Endothelial cell (in vitro differentiated cells): ENCODE data around the gene PSMD8. TPM values are rescaled to one million over a fixed set of nuclear protein-coding genes. Genes with fewer than 3 reads are reported as not detected.
"Not testable (repeated sequence)": the region's sequence is repeated elsewhere in the genome, so short reads cannot be mapped to it uniquely, and the experiment has no call there.

Source experiments
- DNase-seq: peaks from one replicate; pipeline ENCODE4 v3.0.0; 2021; ENCODE audit warnings: low spot score
- H3K27ac Mint-ChIP-seq: one replicate; pipeline ENCODE4 v1.8.0; 2021; ENCODE audit warnings: mixed read lengths, inconsistent platforms; ENCODE audit not compliant: unreplicated experiment
- H3K27me3 Mint-ChIP-seq: one replicate; pipeline ENCODE4 v1.8.0; 2021; ENCODE audit warnings: mild to moderate bottlenecking, moderate library complexity, mixed read lengths, inconsistent platforms; ENCODE audit not compliant: unreplicated experiment
- H3K36me3 Mint-ChIP-seq: one replicate; pipeline ENCODE4 v1.8.0; 2021; ENCODE audit warnings: mild to moderate bottlenecking, low read depth, mixed read lengths, inconsistent platforms; ENCODE audit not compliant: unreplicated experiment
- H3K4me1 Mint-ChIP-seq: one replicate; pipeline ENCODE4 v1.8.0; 2021; ENCODE audit warnings: mild to moderate bottlenecking, mixed read lengths, inconsistent platforms; ENCODE audit not compliant: unreplicated experiment
- H3K4me3 Mint-ChIP-seq: one replicate; pipeline ENCODE4 v1.8.0; 2021; ENCODE audit warnings: mild to moderate bottlenecking, mixed read lengths, inconsistent platforms; ENCODE audit not compliant: unreplicated experiment
- H3K9me3 Mint-ChIP-seq: one replicate; pipeline ENCODE4 v1.8.0; 2021; ENCODE audit warnings: mixed read lengths, inconsistent platforms; ENCODE audit not compliant: unreplicated experiment
- total RNA-seq: library from RNA; stranded (reverse); fragmentation: NEBNext Ultra II Directional; extraction: Animal tissue kit (Norgen Biotek cat#: 25700); gene quantifications from one replicate; pipeline ENCODE4 v1.2.1, GENCODE V29; 2021; ENCODE audit not compliant: unreplicated experiment
- TF ChIP-seq, protein P1 (sequence below): fragments of 200-600 bp; sonication (generic); IDR thresholded peaks from one replicate; pipeline ENCODE4 v1.5.0; 2021; ENCODE audit warnings: antibody characterized with exemption; ENCODE audit not compliant: unreplicated experiment

Gene PSMD8
- total RNA-seq, 1 donor from 2014 or later, result 137 TPM

DNA sequence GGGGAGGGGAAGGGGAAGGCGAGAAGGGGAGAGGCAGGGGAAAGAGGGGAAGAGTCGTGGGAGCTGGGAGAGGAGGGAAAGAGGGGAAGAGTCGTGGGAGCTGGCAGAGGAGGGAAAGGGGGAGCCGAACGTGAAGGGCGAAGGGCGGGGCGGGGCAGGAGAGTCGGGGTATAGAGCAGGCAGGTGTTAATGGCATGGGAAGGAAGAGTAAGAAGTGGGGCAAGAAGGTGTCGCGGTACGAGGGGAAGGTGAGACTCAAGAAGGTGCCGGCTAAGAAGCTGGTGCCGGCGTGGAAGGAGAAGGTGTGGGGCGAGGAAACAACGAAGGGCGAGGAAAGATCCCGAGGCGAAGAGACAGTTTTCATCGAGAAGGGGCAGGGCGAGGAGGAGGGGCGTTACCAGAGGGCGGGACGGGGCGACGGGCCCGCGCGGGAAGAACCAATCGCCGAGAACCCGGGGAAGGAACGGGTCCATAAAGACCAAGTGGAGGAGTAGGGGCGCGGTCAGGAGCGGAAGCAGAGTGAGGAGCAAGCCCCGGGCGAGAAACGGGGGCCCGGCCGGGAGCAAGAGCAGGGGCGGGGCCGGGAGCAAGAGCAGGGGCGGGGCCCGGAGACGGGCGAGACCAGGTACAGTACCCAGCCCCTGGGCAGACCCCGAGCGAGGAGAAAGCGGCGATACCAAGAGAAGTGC is 38.3 kb upstream of the PSMD8 start:
- peaks cover 2% of the 10 kb centered on the region for H3K27me3 Mint-ChIP-seq
- peaks cover 7% of the 10 kb centered on the region for H3K4me1 Mint-ChIP-seq
- H3K36me3 Mint-ChIP-seq, result no peaks in the 10 kb centered on the region
- no peak overlapping the region for H3K27ac Mint-ChIP-seq
- H3K4me3 Mint-ChIP-seq, result peak overlapping the region; percentile 95
- peak; percentile 86 for DNase-seq
- H3K9me3 Mint-ChIP-seq, result no peaks in the 10 kb centered on the region
- TF ChIP-seq, protein P1, sequence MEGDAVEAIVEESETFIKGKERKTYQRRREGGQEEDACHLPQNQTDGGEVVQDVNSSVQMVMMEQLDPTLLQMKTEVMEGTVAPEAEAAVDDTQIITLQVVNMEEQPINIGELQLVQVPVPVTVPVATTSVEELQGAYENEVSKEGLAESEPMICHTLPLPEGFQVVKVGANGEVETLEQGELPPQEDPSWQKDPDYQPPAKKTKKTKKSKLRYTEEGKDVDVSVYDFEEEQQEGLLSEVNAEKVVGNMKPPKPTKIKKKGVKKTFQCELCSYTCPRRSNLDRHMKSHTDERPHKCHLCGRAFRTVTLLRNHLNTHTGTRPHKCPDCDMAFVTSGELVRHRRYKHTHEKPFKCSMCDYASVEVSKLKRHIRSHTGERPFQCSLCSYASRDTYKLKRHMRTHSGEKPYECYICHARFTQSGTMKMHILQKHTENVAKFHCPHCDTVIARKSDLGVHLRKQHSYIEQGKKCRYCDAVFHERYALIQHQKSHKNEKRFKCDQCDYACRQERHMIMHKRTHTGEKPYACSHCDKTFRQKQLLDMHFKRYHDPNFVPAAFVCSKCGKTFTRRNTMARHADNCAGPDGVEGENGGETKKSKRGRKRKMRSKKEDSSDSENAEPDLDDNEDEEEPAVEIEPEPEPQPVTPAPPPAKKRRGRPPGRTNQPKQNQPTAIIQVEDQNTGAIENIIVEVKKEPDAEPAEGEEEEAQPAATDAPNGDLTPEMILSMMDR, result no peak

GRCh38 chr19:38336638-38337359 is 37.6 kb upstream of the PSMD8 start:
- TF ChIP-seq, protein P1, result no peak
- peaks cover 7% of the 10 kb centered on the region for H3K4me1 Mint-ChIP-seq
- peak; percentile 94 for DNase-seq
- no peaks in the 10 kb centered on the region for H3K36me3 Mint-ChIP-seq
- H3K27me3 Mint-ChIP-seq, result peaks cover 2% of the 10 kb centered on the region
- no peaks in the 10 kb centered on the region for H3K9me3 Mint-ChIP-seq
- H3K4me3 Mint-ChIP-seq, result peak overlapping the region; percentile 95
- no peak overlapping the region for H3K27ac Mint-ChIP-seq

- H3K4me3 Mint-ChIP-seq, result peak overlapping the region; percentile 95
- no peaks in the 10 kb centered on the region for H3K36me3 Mint-ChIP-seq
- H3K4me1 Mint-ChIP-seq, result peaks cover 7% of the 10 kb centered on the region
- TF ChIP-seq, protein P1, result no peak
- no peak overlapping the region for H3K27ac Mint-ChIP-seq
- no peaks in the 10 kb centered on the region for H3K9me3 Mint-ChIP-seq
- peaks cover 2% of the 10 kb centered on the region for H3K27me3 Mint-ChIP-seq
- DNase-seq, result no peak
These were observed 37.1 kb upstream of the PSMD8 start for GRCh38 chr19:38337360-38337653.

DNA sequence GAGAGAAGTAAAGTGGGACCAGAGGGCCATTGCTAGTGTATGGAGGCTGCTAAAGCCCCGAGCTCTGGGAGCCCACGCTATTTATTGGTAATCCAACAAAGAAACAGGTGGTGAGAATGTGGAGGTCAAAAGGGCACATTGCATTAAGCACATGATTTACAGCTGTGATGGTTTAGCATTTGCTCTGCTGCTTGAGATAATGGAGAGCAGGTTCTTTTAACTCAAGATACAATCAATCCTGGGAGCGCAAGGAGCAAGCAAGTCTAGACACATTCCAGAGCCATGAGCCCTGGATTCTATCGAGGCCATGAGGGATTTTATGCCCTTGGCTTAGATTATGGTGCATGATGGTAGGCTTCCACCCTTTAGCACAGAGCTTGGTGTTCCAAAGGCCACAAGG is 35.4 kb upstream of the PSMD8 start:
- not testable (repeated sequence) for H3K36me3 Mint-ChIP-seq, DNase-seq, H3K9me3 Mint-ChIP-seq, H3K4me3 Mint-ChIP-seq, H3K4me1 Mint-ChIP-seq, H3K27ac Mint-ChIP-seq, H3K27me3 Mint-ChIP-seq

DNA sequence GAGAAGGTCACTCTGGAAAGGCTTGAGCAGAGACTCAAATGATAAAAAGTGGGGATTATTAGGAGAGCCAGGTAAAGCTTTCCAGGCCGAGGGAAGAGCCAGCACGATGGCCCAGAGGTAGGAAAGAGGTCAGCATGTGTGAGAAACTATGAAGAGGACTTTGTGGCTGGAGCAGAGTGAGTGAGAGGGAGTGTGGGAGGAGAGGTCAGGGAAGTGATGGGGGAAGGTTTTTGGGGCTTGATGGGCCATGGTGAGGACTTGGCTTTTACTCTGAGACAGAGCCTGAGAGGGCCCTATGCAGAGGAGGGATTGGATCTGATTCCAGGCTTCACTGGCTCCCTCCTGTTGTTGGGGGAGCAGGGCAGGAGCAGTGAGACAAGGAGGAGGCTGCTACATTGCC is 33.4 kb upstream of the PSMD8 start:
- no peak overlapping the region for H3K27ac Mint-ChIP-seq
- TF ChIP-seq, protein P1, result no peak
- H3K9me3 Mint-ChIP-seq, result no peaks in the 10 kb centered on the region
- H3K27me3 Mint-ChIP-seq, result peaks cover 4% of the 10 kb centered on the region
- H3K4me1 Mint-ChIP-seq, result peaks cover 7% of the 10 kb centered on the region
- H3K36me3 Mint-ChIP-seq, result peaks cover 2% of the 10 kb centered on the region
- DNase-seq, result no peak
- H3K4me3 Mint-ChIP-seq, result no peak overlapping the region
